ENCODE measurements around the gene NCKIPSD.
A peak's percentile ranks its signal among the peaks of the same experiment; 100 is the strongest.

The NCKIPSD gene

GRCh38 chr3:48696156-48696555 is 10.4 kb upstream of the NCKIPSD start:
- DNase-seq = no peak

GRCh38 chr3:48695393-48695753 is 9.7 kb upstream of the NCKIPSD start:
- no peak for DNase-seq

DNA sequence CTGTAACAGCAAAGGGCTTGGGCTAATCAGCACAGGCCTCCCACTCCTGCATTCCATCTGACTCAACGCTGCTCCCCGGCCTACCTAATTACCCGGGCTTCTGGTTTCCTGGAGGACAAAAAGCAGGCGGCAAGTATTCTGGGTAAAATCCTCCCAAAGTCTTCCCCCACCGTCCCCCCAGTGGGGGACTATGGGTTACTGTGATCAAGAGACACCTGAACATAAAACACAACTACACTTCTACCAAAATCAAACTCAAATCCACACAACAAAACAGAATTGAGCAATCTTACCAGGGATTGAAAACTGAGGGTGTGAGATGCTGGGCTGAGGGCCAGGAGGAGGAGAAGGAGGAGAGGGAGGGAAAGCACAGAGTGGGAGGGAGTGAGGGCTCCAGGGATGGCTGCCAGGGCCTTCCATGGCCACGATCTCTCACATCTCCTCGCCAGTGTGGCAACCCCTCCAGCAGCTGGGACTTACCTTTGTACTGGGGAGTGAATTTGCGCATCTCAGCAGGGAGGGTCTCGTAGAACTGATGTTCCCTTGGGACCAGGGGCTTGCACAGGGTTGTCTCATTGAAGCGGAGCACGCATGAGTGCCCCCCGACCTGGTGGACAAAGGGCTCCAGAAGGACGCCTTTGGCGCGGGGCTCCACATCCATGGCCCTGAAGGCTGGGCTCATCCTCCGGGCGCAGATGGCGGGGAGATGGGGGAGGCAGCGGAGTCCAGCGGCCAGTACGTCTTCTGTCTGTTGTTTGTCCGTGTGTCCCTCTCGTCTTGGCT is 9.1 kb upstream of the NCKIPSD start:
- peak; percentile 83 for DNase-seq

DNA sequence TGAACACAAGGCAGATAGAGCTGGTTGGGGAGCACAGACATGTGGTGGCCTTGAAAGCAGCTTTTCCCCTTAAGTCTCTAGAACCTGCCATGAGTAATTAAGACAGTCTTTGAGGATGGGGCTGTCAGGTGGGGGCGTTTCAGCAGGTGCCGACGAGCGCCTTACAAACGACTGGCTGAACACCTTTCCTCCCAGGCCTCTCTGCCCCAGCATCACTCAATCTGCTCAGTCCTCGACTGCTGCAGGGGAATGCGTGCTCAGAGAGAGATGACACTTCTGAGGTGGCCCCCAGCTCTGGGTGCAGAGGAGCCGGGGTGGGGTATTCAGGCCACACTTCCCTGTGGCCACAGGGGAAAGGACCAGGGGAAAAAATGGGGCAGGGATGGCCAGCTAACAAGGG is 8.1 kb upstream of the NCKIPSD start:
- DNase-seq = no peak

DNA sequence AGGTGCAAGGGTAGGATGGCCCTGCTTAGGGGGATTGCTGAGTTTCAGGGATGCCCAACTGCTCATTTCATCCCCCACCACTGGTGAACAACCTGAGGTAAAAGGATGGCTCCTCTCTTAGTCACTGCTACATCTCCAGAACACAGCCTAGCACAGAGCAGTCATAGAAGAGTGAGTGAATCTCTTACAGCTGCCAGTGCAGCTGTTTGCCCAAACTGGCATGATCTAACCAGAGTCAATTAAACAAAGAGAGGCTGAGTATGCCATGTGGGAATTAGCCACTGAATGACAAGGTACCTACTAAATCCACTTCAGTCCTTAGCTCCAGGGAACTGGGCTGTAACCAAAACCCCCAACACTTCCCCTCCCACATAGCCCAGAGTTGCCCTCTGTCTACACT is 6.8 kb upstream of the NCKIPSD start:
- no peak for DNase-seq

- no peak for DNase-seq
These were observed 5.2 kb upstream of the NCKIPSD start for GRCh38 chr3:48690846-48691458.

- no peak for DNase-seq
These were observed 3.7 kb upstream of the NCKIPSD start for GRCh38 chr3:48689384-48689783.

GRCh38 chr3:48688737-48689075 is 3.0 kb upstream of the NCKIPSD start:
- no peak for DNase-seq

DNA sequence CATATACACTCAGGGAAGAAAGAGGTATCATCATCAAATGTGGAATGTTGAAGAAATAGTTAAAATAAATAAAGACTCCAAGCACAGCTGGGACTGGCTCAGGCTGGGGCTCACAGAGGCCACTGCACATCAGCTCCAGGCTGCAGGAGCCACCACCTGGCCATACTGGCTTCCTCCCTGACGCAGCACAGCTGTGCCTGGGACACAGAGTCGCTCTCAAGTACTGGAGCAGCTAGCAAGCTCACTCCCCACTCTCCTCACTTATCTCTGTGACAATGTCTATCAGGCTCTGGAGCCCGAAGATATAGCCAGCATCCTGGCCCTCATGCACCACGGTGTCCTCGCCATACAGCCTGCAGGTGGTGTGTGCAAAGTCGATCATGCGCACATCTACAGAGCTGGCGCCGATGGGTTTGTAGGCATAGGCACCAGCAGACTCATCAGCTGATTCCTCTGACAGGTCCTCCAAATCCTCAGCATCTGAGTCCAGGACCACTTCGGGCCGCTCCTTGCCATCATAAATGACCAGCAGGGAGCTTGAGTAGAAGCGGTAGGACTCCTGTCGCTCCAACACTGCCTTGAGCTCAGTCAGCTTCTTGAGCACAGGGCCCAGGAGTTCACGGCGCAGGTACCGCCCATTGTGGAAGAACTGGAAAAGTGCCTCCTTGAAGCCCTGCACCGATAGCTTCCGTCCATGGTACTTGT is 2.5 kb upstream of the NCKIPSD start:
- no peak for DNase-seq

GRCh38 chr3:48687220-48687678 is 1.5 kb upstream of the NCKIPSD start:
- DNase-seq = no peak

- DNase-seq = no peak
These were observed 964 bp upstream of the NCKIPSD start for GRCh38 chr3:48686538-48687219.

GRCh38 chr3:48685293-48685602 is 467 bp downstream of the NCKIPSD start:
- DNase-seq = no peak

- peak; percentile 27 for DNase-seq
These were observed 1.1 kb downstream of the NCKIPSD start for GRCh38 chr3:48684480-48685143.

DNA sequence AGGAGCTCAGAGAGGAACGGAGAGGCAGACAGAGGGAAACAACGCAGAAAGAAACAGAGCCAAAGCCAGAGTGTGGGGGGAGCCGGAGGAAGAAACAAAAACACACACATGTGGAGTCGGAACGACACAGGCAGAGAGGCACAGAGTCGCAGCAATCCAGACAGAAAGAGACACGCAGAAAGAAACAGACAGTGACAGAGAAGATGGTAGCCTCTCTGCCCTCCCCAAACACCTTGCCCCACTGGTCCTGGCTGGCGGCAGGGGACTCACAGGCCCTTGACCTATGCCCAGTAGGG is 1.7 kb downstream of the NCKIPSD start:
- no peak for DNase-seq

GRCh38 chr3:48682786-48683185 is 2.9 kb downstream of the NCKIPSD start:
- no peak for DNase-seq

DNA sequence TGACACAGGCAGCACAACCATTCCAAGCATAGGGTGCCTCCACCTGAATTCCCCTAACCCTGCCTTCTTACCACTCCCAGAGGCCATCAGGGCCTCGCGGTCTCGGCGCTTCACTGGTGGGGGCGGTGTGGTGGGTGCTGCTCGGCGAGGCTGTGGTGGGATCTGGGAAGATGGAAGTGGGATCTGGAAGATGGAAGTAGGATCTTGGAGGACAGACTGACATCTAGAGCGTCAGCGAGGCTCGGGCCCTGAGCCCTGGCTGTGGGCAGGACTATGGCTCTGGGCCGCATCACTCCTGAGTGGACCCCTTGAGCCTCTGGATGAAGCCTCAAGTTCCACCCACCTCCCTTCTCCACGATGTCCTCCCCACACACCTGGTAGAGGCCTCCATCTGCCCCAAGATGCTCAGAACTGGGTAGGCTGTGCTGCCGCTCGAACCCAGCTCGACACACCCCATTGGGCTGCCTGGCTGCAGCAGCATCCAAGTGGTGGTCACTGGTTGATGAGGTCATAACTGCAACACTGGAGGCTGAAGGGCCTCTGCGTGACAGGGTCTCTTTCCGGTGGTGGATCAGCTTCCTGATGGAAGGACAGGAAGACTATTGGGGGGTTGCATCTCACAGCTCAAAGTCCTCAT is 3.6 kb downstream of the NCKIPSD start:
- no peak for DNase-seq

DNA sequence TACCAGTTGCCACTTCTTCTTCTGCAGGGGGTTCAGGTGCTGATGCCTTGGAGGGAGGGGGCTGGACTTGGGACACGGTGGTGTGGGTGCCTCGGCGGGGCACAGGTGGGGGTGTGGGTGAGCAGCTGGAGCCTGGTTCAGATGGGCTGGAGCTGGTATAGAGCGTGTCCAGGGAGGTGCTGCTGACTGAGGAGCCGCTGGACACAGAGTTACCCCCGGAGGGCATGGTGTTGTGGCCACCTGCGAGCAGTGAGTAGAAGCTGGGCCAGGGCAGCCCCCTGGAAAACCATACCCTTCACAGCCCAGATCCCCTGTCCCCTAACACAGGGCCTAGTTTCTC is 4.2 kb downstream of the NCKIPSD start:
- no peak for DNase-seq

DNA sequence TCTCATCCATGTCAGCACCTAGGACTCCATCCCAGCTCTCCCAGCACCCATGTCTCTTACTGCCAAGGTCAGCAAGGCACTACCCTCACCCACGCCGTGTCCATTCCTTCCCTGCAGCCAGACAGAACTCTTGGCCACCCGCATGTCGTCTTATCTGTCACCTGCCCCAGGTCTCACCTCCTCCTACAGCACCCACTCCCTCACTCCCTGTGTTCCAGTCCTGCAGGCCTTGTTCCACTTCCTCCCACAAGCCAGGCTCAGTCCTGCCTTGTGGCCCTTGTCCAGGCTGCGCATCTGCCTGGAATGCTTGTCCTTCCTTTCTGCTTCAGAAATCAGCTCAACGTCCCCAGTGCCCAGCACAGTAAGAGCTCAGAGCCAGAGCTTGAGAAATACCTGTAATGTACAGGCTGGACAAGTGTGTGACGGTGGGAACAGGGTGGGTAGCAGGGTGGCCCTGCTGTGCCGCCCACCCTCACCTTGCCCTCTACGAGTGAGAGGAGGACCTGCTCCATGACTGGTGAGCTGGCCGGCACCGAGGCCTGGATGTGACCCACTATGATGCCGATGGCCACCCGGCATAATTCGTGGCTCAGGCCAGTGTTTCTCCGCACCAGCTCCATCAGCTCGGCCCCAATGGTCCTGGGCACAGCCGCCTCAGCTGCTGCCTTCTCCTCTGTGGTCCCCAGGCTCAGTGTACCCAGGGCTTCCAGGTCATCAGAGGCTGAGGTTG is 4.7 kb downstream of the NCKIPSD start:
- DNase-seq = no peak

- DNase-seq = no peak
These were observed 6.0 kb downstream of the NCKIPSD start for GRCh38 chr3:48679411-48680391.

- DNase-seq = no peak
These were observed 6.9 kb downstream of the NCKIPSD start for GRCh38 chr3:48678566-48679380.

Measured in fibroblast of upper back skin (primary cell).